GM19238 (cell line): ENCODE results near the gene TULP1.

ENCODE experiments used
- DNase-seq: peaks from one replicate; pipeline ENCODE4 v3.0.0; 2011; ENCODE audit warnings: low spot score; ENCODE audit not compliant: insufficient read length

The TULP1 gene

GRCh38 chr6:35484921-35485392, 27.7 kb downstream of the TULP1 start:
- DNase-seq: no peak

- no peak for DNase-seq
Observed at GRCh38 chr6:35483893-35484645, 28.6 kb downstream of the TULP1 start.

- DNase-seq: no peak
Observed at GRCh38 chr6:35483490-35483889, 29.2 kb downstream of the TULP1 start.

GRCh38 chr6:35483062-35483461, 29.6 kb downstream of the TULP1 start:
- DNase-seq: no peak

- no peak for DNase-seq
Observed at GRCh38 chr6:35481226-35481625, 31.5 kb downstream of the TULP1 start.

- no peak for DNase-seq
Observed at GRCh38 chr6:35480176-35480575, 32.5 kb downstream of the TULP1 start.

GRCh38 chr6:35478259-35478658, 34.4 kb downstream of the TULP1 start:
- no peak for DNase-seq

GRCh38 chr6:35477551-35478179, 35.0 kb downstream of the TULP1 start:
- no peak for DNase-seq

- no peak for DNase-seq
Observed at GRCh38 chr6:35477028-35477427, 35.7 kb downstream of the TULP1 start.

GRCh38 chr6:35476004-35476403, 36.7 kb downstream of the TULP1 start:
- no peak for DNase-seq

GRCh38 chr6:35475573-35475972, 37.1 kb downstream of the TULP1 start:
- DNase-seq: no peak

- no peak for DNase-seq
Observed at GRCh38 chr6:35474942-35475570, 37.6 kb downstream of the TULP1 start.

GRCh38 chr6:35474131-35474941, 38.4 kb downstream of the TULP1 start:
- DNase-seq: no peak

GRCh38 chr6:35473850-35474130, 38.9 kb downstream of the TULP1 start:
- no peak for DNase-seq

- no peak for DNase-seq
Observed at GRCh38 chr6:35473075-35473849, 39.4 kb downstream of the TULP1 start.

GRCh38 chr6:35471836-35472345, 40.8 kb downstream of the TULP1 start:
- DNase-seq: no peak

- no peak for DNase-seq
Observed at GRCh38 chr6:35470663-35471120, 42.0 kb downstream of the TULP1 start.

GRCh38 chr6:35469751-35470662, 42.7 kb downstream of the TULP1 start:
- DNase-seq: no peak

GRCh38 chr6:35468980-35469750, 43.5 kb downstream of the TULP1 start:
- no peak for DNase-seq
